Activated CD8-positive, alpha-beta memory T cell treated with anti-CD3 and anti-CD28 coated beads, Interleukin-2, amount 50 U/mL, for 1 hour (primary cell): ENCODE data around the gene ARHGAP9.
"Not testable (repeated sequence)": the region's sequence is repeated elsewhere in the genome, so short reads cannot be mapped to it uniquely, and the experiment has no call there.

ENCODE experiments used
- DNase-seq: peaks from one replicate; pipeline ENCODE4 v3.0.0-alpha.2; 2020; ENCODE audit errors: extremely low read depth

The ARHGAP9 gene

DNA sequence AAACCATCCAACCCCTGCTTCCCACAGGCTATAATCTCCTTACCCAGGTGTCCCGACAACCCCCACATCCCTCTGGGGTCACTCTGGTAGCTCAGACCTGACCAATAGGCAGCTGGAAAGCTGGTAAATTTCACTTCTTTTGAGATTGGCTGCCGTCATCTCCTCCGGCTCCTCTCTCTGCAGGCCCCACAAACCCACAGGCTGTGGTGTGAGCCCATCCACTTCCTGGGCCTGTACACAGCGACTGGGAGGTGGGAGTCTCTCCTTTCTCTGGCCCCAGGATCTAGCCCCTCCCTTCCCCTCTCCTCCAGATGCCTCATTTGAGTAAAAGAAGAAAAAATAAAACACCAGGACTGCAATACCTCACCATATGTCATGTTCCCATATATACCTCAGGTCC is 44.4 kb downstream of the ARHGAP9 start:
- no peak for DNase-seq

DNA sequence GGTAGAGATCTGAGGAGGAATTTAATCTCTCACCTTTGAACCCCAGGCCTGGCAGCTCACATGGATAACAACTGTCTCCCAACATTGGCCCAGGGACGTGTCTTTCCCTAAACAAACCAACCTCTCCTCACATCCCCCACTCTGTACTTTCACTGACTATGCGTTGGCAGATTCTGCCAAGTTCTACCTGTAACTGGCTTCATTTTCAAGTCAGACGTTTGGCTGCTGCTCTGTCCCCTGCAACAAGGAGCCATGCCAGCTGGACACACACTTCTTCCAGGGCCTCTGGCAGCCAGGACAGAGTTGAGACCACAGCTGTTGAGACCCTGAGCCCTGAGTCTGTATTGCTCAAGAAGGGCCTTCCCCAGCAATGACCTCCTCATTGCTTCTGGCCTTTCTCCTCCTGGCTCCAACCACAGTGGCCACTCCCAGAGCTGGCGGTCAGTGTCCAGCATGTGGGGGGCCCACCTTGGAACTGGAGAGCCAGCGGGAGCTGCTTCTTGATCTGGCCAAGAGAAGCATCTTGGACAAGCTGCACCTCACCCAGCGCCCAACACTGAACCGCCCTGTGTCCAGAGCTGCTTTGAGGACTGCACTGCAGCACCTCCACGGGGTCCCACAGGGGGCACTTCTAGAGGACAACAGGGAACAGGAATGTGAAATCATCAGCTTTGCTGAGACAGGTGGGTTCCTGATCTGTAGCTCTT is 45.0 kb downstream of the ARHGAP9 start, which contains the start of gene INHBC:
INHBC (plus strand) TSS at position 268 of the 707 bp plus-strand sequence; CDS start at position 371, 103 bp downstream.
- DNase-seq, result no peak

- DNase-seq, result no peak
These were observed 46.3 kb downstream of the ARHGAP9 start for GRCh38 chr12:57433370-57433769.

GRCh38 chr12:57431654-57432188 is 47.9 kb downstream of the ARHGAP9 start:
- no peak for DNase-seq

DNA sequence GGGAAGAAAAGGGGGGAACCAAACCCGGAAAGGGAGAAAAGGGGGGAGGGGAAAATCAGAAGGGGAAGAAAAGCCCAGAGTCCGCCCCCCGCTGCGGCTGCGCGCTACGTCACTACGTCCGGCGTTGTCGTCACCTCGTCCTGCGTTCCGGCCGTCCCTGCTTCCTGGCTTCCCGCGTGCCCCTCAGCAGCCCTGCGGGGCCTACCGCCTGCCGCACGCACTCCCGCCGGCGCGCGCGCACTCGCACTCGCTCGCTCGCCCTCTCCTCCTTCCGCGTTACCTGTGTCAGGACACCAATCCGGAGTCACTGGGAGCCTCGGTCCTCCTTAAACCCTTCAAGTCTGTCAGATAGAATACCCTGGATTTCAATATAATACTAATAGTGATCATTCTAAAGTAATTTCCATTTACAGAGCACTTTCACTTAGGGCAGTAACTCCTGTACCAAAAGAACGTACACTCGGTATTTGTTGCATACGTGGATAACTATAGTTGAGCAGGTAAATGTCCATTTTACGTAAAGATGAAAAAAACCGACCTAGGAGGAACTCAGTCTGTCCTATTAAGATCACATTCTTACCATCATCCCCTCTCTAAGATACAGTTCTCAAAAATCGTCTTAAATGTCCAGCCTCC is 48.6 kb downstream of the ARHGAP9 start, which contains the start of gene R3HDM2:
R3HDM2 (minus strand) TSS at position 113 of the 636 bp plus-strand sequence. CDS start 120,615 bp downstream, outside the sequence.
- DNase-seq, result peak; percentile 81

DNA sequence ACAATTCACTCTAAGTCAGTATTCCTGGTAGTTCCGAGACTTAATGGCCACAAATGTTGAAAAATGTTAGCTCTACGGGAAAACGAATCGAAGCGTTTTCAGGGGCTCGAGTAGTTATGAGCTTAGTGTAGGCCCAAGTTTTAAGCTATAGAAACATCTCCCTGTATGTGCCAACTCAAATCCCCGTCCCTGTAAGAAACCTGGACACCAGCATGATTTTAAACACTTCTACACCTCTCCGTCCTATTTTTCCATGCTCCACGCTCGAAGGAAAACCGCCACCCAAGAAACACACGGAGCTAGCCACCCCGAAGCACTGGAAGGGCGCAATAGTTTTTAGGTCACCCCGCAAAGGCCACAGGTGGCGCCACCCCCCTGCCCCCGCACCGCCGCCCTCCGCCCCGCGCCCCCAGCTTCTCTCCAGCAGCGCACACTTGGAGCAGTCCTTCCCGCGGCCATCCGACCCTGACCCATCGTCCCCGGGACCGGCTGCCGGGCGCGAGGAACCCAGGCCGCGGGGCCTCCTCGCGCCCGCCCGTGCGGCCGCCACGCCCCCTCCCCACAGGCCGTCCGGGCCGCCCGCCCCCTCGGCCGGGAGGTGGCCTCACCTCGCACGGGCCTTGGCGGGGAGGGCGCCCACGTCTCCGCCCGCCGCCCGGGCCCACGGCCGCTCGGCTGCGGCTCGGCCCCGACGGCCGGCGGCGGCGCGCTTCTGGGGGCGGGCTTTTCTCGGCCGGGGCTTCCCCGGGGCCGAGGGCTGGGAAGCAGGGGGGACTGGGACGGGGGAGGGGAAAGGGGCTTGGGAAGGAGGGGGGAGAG is 49.3 kb downstream of the ARHGAP9 start:
- DNase-seq, result no peak

DNA sequence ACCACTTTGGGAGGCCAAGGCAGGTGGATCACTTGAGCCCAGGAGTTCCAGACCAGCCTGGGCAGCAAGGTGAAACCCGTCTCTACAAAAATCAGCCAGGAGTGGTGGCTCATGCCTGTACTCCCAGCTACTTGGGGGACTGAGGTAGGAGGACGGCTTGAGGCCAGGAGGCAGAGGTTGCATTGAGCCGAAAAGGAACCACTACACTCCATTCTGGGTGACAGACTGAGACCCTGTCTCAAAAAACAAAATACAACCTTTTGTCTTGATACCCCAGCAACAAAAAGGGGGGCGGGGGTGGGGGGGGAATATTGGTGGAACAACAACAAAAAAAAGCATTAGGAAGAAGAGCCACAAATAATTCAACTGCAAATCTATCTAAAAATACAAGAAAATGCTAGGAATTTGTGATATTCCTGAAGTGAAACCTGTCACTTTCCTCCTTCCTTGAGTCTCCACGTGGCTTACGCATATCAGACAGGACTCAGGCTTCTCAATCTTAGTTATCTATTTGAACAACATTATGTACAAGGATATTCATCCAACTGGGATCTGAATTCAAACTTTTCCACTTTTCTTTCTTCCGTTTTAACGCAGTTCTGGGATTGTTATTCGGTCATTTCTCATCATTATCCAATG is 50.1 kb downstream of the ARHGAP9 start:
- DNase-seq, result no peak

DNA sequence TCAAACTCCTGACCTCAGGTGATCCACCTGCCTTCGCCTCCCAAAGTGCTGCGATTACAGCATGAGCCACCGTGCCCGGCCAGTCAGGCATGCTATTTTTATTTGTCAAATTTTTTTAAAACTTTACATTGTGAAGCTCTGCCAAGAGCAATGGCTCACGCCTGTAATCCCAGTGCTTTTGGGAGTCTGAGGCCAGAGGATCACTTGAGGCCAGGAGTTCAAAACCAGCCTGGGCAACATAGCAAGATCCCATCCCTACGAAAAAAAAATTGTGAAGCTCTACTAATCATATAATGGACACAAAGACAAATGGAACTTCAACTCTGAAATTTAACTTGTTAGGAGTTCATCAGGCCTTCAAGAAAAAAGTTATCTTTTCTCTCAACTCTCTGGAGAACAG is 50.7 kb downstream of the ARHGAP9 start:
- DNase-seq, result no peak

GRCh38 chr12:57426948-57427347 is 52.7 kb downstream of the ARHGAP9 start:
- DNase-seq, result not testable (repeated sequence)
